Neural cell (in vitro differentiated cells): ENCODE data around the gene ECE1. TPM values are rescaled to one million over a fixed set of nuclear protein-coding genes. Genes with fewer than 3 reads are reported as not detected.

Source experiments
- H2AFZ ChIP-seq: fragments of 200-600, 300-800 bp; sonication (generic), shearing (Covaris generic); 2 replicates; pipeline ENCODE4 v1.6.0; 2014; ENCODE audit warnings: low read depth, mild to moderate bottlenecking, antibody characterized with exemption, low read length, moderate library complexity
- H3F3A ChIP-seq: fragments of 200-600 bp; shearing (Covaris generic); 2 replicates; pipeline ENCODE4 v1.6.1; 2016; ENCODE audit warnings: mild to moderate bottlenecking, moderate library complexity, mixed read lengths, antibody characterized with exemption, low read length; ENCODE audit not compliant: insufficient read depth, poor library complexity, severe bottlenecking
- H3K27ac ChIP-seq: fragments of 200-600, 300-800 bp; sonication (generic), shearing (Covaris generic); 2 replicates; pipeline ENCODE4 v1.5.1; 2014; ENCODE audit warnings: mild to moderate bottlenecking, low read length, moderate library complexity
- H3K27me3 ChIP-seq: fragments of 300-800, 200-600 bp; sonication (generic), shearing (Covaris generic); 2 replicates; pipeline ENCODE4 v1.6.0; 2014; ENCODE audit warnings: mild to moderate bottlenecking, low read depth, low read length, moderate library complexity; ENCODE audit not compliant: insufficient read depth
- H3K36me3 ChIP-seq: fragments of 300-800, 200-600 bp; sonication (generic), shearing (Covaris generic); 2 replicates; pipeline ENCODE4 v1.5.1; 2014; ENCODE audit warnings: mild to moderate bottlenecking, antibody characterized with exemption, low read length, moderate library complexity; ENCODE audit not compliant: insufficient read depth
- H3K4me2 ChIP-seq: fragments of 300-800, 200-600 bp; sonication (generic), shearing (Covaris generic); 2 replicates; pipeline ENCODE4 v1.6.0; 2014; ENCODE audit warnings: mild to moderate bottlenecking, low read length
- H3K4me3 ChIP-seq: fragments of 300-800, 200-600 bp; sonication (generic), shearing (Covaris generic); 2 replicates; pipeline ENCODE4 v1.5.1; 2014; ENCODE audit warnings: mild to moderate bottlenecking, low read length, moderate library complexity
- H3K79me2 ChIP-seq: fragments of 200-600 bp; shearing (Covaris generic); replicated peaks from 2 replicates; pipeline ENCODE4 v1.6.0; 2014; ENCODE audit warnings: mild to moderate bottlenecking, low read length, moderate library complexity; ENCODE audit not compliant: insufficient read depth
- H3K9ac ChIP-seq: fragments of 300-800, 200-600 bp; sonication (generic), shearing (Covaris generic); 2 replicates; pipeline ENCODE4 v1.6.1; 2016; ENCODE audit warnings: mild to moderate bottlenecking, low read length, mixed read lengths
- H3K9me2 ChIP-seq: fragments of 200-600 bp; shearing (Covaris generic); 2 replicates; pipeline ENCODE4 v1.6.1; 2016; ENCODE audit warnings: mild to moderate bottlenecking, low read length, mixed read lengths; ENCODE audit not compliant: insufficient read depth
- H3K9me3 ChIP-seq: fragments of 200-600, 300-800 bp; sonication (generic), shearing (Covaris generic); 2 replicates; pipeline ENCODE4 v1.6.1; 2016; ENCODE audit warnings: mild to moderate bottlenecking, mixed run types, low read length, moderate library complexity, mixed read lengths
- H4K20me1 ChIP-seq: fragments of 200-600 bp; shearing (Covaris generic); 2 replicates; pipeline ENCODE4 v1.6.1; 2016; ENCODE audit warnings: mild to moderate bottlenecking, mixed run types; ENCODE audit not compliant: insufficient read depth
- CTCF ChIP-seq: fragments of 450-650 bp; IDR thresholded peaks from 2 replicates; pipeline ENCODE4 v1.5.1; 2014; ENCODE audit warnings: antibody characterized with exemption, mild to moderate bottlenecking, moderate library complexity; ENCODE audit not compliant: poor library complexity, severe bottlenecking
- EP300 ChIP-seq: fragments of 450-650 bp; conservative IDR thresholded peaks from 2 replicates; pipeline ENCODE4 v1.6.1; 2014; ENCODE audit warnings: antibody characterized with exemption, mild to moderate bottlenecking, moderate library complexity; ENCODE audit not compliant: poor library complexity, severe bottlenecking
- EZH2 ChIP-seq: fragments of 200-600, 300-800 bp; shearing (Covaris generic), sonication (generic); IDR thresholded peaks from 2 replicates; pipeline ENCODE4 v1.6.1; 2014; ENCODE audit warnings: antibody characterized with exemption, low read length, borderline replicate concordance, mild to moderate bottlenecking; ENCODE audit not compliant: insufficient read depth, poor library complexity, severe bottlenecking
- MXI1 ChIP-seq: fragments of 450-650 bp; conservative IDR thresholded peaks from 2 replicates; pipeline ENCODE4 v1.6.1; 2014; ENCODE audit warnings: antibody characterized with exemption, mild to moderate bottlenecking; ENCODE audit not compliant: poor library complexity, severe bottlenecking
- POLR2AphosphoS5 ChIP-seq: IDR thresholded peaks from 2 replicates; pipeline ENCODE4 v1.6.1; 2012
- RAD21 ChIP-seq: fragments of 450-650 bp; conservative IDR thresholded peaks from 2 replicates; pipeline ENCODE4 v1.6.1; 2014; ENCODE audit warnings: antibody characterized with exemption, mild to moderate bottlenecking, moderate library complexity
- REST ChIP-seq: IDR thresholded peaks from 2 replicates; pipeline ENCODE4 v1.6.1; 2012; ENCODE audit warnings: borderline replicate concordance
- SMC3 ChIP-seq: fragments of 450-650 bp; conservative IDR thresholded peaks from 2 replicates; pipeline ENCODE4 v1.6.1; 2014; ENCODE audit warnings: antibody characterized with exemption, mild to moderate bottlenecking, moderate library complexity; ENCODE audit not compliant: poor library complexity
- TAF1 ChIP-seq: IDR thresholded peaks from 2 replicates; pipeline ENCODE4 v1.6.1; 2012; ENCODE audit warnings: low read depth
- polyA plus RNA-seq: library from polyadenylated mRNA; depleted of rRNA; stranded (reverse); fragments of >200 nt; gene quantifications from 2 replicates; pipeline ENCODE4 v1.2.3, GENCODE V29; 2014

Gene ECE1
- polyA plus RNA-seq, 1 donor from 2014 or later, result 7.8 TPM

GRCh38 chr1:21175324-21175669, 115.0 kb downstream of the ECE1 start:
- Histone ChIP-seq H3K4me3 (peak overlapping the region; percentile 98), H3K9ac (peak overlapping the region; percentile 91), H4K20me1 (peaks cover 10% of the 10 kb centered on the region)

DNA sequence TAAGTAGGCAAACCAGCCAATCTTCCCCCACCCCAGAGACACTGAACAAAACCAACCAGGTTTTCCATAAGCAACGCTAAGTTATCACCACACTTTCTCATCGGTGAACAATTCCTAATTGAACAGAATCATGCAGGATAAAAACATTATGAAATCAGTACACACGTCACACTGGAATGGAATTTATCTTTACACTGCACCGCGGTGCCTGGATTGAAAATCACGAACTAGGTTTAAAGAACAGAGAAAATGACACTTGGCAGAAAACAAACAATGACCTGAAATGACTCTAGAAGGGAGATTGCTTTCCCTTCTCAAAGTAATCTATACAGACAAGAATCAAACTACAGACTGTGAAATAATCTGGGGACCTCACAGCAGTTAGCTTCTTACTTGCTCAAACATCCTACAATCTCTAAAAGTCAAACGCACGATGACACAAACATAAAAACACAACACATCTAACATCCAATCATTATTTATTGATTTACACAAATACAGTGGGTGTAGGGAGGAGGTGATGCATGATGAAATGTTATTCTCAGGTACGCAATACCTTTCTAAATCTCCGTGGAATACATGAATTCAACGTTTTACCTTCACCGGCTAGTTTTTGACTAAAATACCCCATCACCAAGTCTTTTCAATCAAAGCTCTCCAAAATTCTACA, 115.5 kb downstream of the ECE1 start:
- no peak for TF ChIP-seq EZH2
- TF ChIP-seq POLR2AphosphoS5, result peak; percentile 6
- H3F3A ChIP-seq, result no peaks in the 10 kb centered on the region
- no peaks in the 10 kb centered on the region for H3K27me3 ChIP-seq
- H3K9ac ChIP-seq, result peak overlapping the region; percentile 91
- H3K27ac ChIP-seq, result peak overlapping the region; percentile 80
- no peak overlapping the region for H2AFZ ChIP-seq
- H3K9me3 ChIP-seq, result no peaks in the 10 kb centered on the region
- H3K36me3 ChIP-seq, result no peaks in the 10 kb centered on the region
- H3K9me2 ChIP-seq, result no peaks in the 10 kb centered on the region
- H3K4me2 ChIP-seq, result peak overlapping the region; percentile 79
- peak overlapping the region; percentile 98 for H3K4me3 ChIP-seq
- peaks cover 10% of the 10 kb centered on the region for H4K20me1 ChIP-seq
- H3K79me2 ChIP-seq, result peaks cover 51% of the 10 kb centered on the region

More at GRCh38 chr1:21175324-21175669, 115.0 kb downstream of the ECE1 start:
- H2AFZ ChIP-seq, result no peak overlapping the region
- H3K36me3 ChIP-seq, result no peaks in the 10 kb centered on the region
- H3K79me2 ChIP-seq, result peaks cover 46% of the 10 kb centered on the region
- peak overlapping the region; percentile 80 for H3K27ac ChIP-seq
- no peaks in the 10 kb centered on the region for H3K9me2 ChIP-seq
- no peaks in the 10 kb centered on the region for H3K27me3 ChIP-seq
- H3F3A ChIP-seq, result no peaks in the 10 kb centered on the region
- H3K4me2 ChIP-seq, result peak overlapping the region; percentile 79
- H3K9me3 ChIP-seq, result no peaks in the 10 kb centered on the region
- TF ChIP-seq SMC3 (no peak), MXI1 (no peak), EP300 (no peak), REST (no peak), POLR2AphosphoS5 (no peak), TAF1 (no peak), CTCF (no peak), RAD21 (no peak), EZH2 (no peak)
